C4-2B (cell line): ENCODE results near the gene SPAG9.

Experiments used
- ZFX ChIP-seq: fragments of 450-650 bp; IDR thresholded peaks from 2 replicates; pipeline ENCODE4 v1.6.1; 2017
- TF ChIP-seq, protein P1 (sequence below): fragments of 450-650 bp; conservative IDR thresholded peaks from 2 replicates; pipeline ENCODE4 v1.5.1; 2017; ENCODE audit warnings: mild to moderate bottlenecking

DNA sequence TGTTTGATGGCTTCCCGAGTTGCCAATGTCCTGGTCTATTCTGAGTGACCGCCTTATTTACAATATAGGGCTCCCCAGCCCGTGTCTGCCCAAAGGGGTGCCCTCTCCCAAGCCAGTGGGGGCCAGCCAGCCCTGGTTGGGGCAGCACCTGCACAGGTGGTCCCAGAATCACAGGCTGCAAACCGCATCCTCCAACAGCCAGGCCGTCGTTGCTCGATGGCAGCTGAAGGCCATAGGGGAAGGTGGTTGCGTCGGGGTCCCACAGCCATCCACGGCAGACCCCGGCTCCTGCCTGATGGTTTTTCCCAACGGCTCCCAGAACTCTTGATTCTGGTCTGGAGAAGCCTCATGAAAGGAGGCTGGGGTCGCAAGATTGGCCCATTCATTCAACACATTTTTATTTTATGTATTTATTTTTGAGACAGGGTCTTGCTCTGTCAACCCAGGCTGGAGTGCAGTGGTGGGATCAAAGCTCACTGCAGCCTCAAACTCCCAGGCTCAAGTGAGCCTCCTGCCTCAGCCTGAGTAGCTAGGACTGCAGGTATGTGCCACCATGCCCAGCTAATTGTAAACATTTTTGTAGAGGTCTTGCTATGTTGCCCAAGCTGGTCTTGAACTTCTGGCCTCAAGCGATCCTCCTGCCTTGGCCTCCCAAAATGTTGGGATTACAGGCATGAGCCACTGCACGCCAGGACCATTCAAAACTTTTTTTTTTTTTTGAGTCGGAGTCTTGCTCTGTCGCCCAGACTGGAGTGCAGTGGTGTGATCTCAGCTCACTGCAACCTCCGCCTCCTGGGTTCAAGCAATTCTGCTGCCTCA is 175.6 kb downstream of the SPAG9 start:
- TF ChIP-seq, protein P1, sequence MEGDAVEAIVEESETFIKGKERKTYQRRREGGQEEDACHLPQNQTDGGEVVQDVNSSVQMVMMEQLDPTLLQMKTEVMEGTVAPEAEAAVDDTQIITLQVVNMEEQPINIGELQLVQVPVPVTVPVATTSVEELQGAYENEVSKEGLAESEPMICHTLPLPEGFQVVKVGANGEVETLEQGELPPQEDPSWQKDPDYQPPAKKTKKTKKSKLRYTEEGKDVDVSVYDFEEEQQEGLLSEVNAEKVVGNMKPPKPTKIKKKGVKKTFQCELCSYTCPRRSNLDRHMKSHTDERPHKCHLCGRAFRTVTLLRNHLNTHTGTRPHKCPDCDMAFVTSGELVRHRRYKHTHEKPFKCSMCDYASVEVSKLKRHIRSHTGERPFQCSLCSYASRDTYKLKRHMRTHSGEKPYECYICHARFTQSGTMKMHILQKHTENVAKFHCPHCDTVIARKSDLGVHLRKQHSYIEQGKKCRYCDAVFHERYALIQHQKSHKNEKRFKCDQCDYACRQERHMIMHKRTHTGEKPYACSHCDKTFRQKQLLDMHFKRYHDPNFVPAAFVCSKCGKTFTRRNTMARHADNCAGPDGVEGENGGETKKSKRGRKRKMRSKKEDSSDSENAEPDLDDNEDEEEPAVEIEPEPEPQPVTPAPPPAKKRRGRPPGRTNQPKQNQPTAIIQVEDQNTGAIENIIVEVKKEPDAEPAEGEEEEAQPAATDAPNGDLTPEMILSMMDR = no peak
- TF ChIP-seq ZFX = no peak
